Activated naive CD8-positive, alpha-beta T cell treated with anti-CD3 and anti-CD28 coated beads, Interleukin-2, amount 50 U/mL, for 24 hours (primary cell): ENCODE measurements around the gene TBC1D16.
A peak's percentile ranks its signal among the peaks of the same experiment; 100 is the strongest.

Experiments
- ATAC-seq: fragments of 150-1000 bp; cut with Tn5 transposase; one replicate; pipeline ENCODE4 v1.10.0; 2021
- DNase-seq: peaks from one replicate; pipeline ENCODE4 v3.0.0; 2021
- H3K27ac Mint-ChIP-seq: one replicate; pipeline ENCODE4 v1.8.0; 2021; ENCODE audit warnings: mild to moderate bottlenecking, mixed read lengths
- H3K27me3 Mint-ChIP-seq: one replicate; pipeline ENCODE4 v1.8.0; 2021; ENCODE audit warnings: mixed read lengths
- H3K36me3 Mint-ChIP-seq: one replicate; pipeline ENCODE4 v1.8.0; 2021; ENCODE audit warnings: low read depth, mixed read lengths
- H3K4me1 Mint-ChIP-seq: one replicate; pipeline ENCODE4 v1.8.0; 2021; ENCODE audit warnings: mixed read lengths
- H3K4me3 Mint-ChIP-seq: one replicate; pipeline ENCODE4 v1.8.0; 2021; ENCODE audit warnings: mild to moderate bottlenecking, moderate library complexity, mixed read lengths
- H3K9me3 Mint-ChIP-seq: one replicate; pipeline ENCODE4 v1.8.0; 2021; ENCODE audit warnings: mixed read lengths

Gene TBC1D16

GRCh38 chr17:79946352-79947231, 89.1 kb downstream of the TBC1D16 start:
- H3K4me3 Mint-ChIP-seq, result no peak overlapping the region
- H3K36me3 Mint-ChIP-seq, result no peaks in the 10 kb centered on the region
- peaks cover 13% of the 10 kb centered on the region for H3K4me1 Mint-ChIP-seq
- H3K9me3 Mint-ChIP-seq, result no peaks in the 10 kb centered on the region
- no peaks in the 10 kb centered on the region for H3K27me3 Mint-ChIP-seq
- no peak overlapping the region for H3K27ac Mint-ChIP-seq
- DNase-seq (no peak), ATAC-seq (no peak)

- H3K27ac Mint-ChIP-seq, result no peak overlapping the region
- DNase-seq (no peak), ATAC-seq (no peak)
- H3K36me3 Mint-ChIP-seq, result no peaks in the 10 kb centered on the region
- no peaks in the 10 kb centered on the region for H3K9me3 Mint-ChIP-seq
- H3K4me1 Mint-ChIP-seq, result peaks cover 13% of the 10 kb centered on the region
- no peak overlapping the region for H3K4me3 Mint-ChIP-seq
- no peaks in the 10 kb centered on the region for H3K27me3 Mint-ChIP-seq
These were observed 89.9 kb downstream of the TBC1D16 start for GRCh38 chr17:79945591-79946255.

GRCh38 chr17:79944821-79945391, 90.8 kb downstream of the TBC1D16 start:
- ATAC-seq (no peak), DNase-seq (no peak)
- H3K4me3 Mint-ChIP-seq, result no peak overlapping the region
- H3K27ac Mint-ChIP-seq, result no peak overlapping the region
- peaks cover 17% of the 10 kb centered on the region for H3K4me1 Mint-ChIP-seq
- no peaks in the 10 kb centered on the region for H3K9me3 Mint-ChIP-seq
- no peaks in the 10 kb centered on the region for H3K27me3 Mint-ChIP-seq
- H3K36me3 Mint-ChIP-seq, result no peaks in the 10 kb centered on the region

DNA sequence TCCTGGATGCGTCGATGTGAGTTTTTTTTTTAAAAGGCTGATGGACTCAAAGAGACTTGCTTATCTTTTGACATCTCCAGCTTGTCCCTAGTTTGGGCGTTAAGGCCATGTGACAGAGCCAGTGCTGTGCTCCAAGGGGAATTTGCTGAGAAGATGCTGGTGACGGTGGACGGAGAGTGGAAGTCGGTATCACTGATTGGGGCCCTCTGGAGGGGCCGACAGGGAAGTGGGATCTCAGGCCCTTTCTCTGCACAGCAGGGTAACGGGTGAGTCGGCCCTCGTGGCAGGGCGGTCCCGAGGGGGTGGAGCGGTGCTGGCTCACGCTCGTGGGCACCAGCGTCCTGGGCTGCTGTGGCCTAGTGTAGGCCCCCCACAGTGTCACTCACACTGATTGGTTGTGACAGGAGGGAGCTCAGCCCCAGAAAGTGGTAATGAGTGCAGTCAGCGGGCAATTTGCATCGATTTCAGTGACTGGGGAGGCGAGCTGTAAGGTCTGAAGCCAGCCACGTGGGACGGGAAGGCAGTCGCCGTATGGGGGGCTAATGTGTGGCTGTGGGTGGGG, 91.3 kb downstream of the TBC1D16 start:
- Mint-ChIP-seq H3K36me3 (no peaks in the 10 kb centered on the region), H3K27ac (no peak overlapping the region), H3K4me3 (no peak overlapping the region), H3K27me3 (no peaks in the 10 kb centered on the region), H3K9me3 (no peaks in the 10 kb centered on the region), H3K4me1 (peaks cover 17% of the 10 kb centered on the region)
- ATAC-seq (no peak), DNase-seq (no peak)

DNA sequence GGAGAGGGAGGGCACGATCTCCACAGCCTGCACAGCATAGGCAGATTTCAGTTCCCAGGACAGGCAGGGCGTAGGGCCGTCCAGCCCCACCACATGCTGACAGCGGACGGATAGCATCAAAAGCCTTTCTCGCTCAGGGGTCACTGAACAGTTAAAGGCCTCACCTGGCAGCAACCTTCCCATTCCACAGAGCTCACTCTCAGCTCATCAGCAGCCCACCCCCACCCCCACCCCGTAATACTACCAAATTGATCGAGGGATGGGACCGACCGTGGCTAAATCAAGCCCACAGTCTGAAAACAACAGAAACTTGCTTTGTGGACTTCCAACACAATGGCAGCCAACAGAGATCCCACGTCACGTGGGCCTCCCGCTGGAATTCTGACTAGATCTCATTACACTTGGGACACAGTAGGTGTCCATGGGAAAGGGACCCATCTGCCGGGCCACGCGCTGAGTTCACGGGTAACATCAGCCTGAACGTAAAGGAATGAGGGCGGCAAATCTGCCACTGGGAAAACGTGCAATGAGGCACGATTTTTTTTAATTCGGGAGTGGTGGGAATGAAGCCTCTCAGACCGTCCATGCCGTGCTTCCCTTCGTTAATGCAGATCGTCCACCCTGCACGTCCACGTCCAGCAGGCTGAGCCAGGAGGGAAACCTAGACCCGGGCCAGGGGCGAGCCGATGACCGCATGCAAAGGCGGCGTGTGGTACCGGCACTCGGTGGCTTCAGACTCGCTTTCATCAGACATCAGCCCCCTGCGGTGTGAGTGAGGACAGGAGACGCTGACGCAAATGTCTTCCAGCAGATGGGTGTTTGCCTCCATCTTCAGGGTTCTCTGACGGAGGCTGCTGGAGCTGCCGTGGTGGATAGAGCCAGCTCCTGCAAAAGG, 92.1 kb downstream of the TBC1D16 start:
- H3K36me3 Mint-ChIP-seq, result no peaks in the 10 kb centered on the region

GRCh38 chr17:79942591-79943346, 92.9 kb downstream of the TBC1D16 start:
- peak; percentile 73 for ATAC-seq
- Mint-ChIP-seq H3K27ac (peak overlapping the region; percentile 62), H3K4me1 (peaks cover 22% of the 10 kb centered on the region), H3K27me3 (no peaks in the 10 kb centered on the region), H3K9me3 (no peaks in the 10 kb centered on the region), H3K4me3 (peak overlapping the region; percentile 30), H3K36me3 (no peaks in the 10 kb centered on the region)
- DNase-seq, result peak; percentile 42

More for the DNA sequence above, 92.1 kb downstream of the TBC1D16 start:
- no peaks in the 10 kb centered on the region for H3K27me3 Mint-ChIP-seq
- no peak for DNase-seq
- peaks cover 21% of the 10 kb centered on the region for H3K4me1 Mint-ChIP-seq
- ATAC-seq, result no peak
- no peaks in the 10 kb centered on the region for H3K9me3 Mint-ChIP-seq
- no peak overlapping the region for H3K4me3 Mint-ChIP-seq
- H3K27ac Mint-ChIP-seq, result peak overlapping the region; percentile 62

DNA sequence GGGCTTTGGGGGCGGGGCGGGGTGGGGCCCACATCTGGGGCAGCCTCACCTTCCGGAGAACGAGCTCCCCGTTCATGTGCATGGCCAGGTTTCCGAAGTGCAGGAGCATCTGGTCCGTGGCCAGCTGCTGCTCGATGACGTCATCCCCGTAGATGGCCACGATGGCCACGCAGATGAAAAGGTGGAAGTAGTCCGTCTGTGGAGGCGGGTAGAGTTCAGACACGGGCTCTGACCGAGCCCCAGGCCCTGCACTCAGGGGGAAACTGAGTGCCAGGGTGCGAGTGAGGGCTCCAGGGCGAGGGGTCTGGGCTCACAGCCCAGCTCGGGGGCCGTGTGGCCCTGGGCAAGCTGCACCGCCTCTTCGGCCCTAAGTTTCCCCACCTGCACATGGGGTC, 93.7 kb downstream of the TBC1D16 start:
- H3K27me3 Mint-ChIP-seq, result no peaks in the 10 kb centered on the region
- H3K9me3 Mint-ChIP-seq, result no peaks in the 10 kb centered on the region
- H3K4me3 Mint-ChIP-seq, result no peak overlapping the region
- DNase-seq (no peak), ATAC-seq (no peak)
- no peak overlapping the region for H3K27ac Mint-ChIP-seq
- peaks cover 29% of the 10 kb centered on the region for H3K4me1 Mint-ChIP-seq
- H3K36me3 Mint-ChIP-seq, result no peaks in the 10 kb centered on the region

DNA sequence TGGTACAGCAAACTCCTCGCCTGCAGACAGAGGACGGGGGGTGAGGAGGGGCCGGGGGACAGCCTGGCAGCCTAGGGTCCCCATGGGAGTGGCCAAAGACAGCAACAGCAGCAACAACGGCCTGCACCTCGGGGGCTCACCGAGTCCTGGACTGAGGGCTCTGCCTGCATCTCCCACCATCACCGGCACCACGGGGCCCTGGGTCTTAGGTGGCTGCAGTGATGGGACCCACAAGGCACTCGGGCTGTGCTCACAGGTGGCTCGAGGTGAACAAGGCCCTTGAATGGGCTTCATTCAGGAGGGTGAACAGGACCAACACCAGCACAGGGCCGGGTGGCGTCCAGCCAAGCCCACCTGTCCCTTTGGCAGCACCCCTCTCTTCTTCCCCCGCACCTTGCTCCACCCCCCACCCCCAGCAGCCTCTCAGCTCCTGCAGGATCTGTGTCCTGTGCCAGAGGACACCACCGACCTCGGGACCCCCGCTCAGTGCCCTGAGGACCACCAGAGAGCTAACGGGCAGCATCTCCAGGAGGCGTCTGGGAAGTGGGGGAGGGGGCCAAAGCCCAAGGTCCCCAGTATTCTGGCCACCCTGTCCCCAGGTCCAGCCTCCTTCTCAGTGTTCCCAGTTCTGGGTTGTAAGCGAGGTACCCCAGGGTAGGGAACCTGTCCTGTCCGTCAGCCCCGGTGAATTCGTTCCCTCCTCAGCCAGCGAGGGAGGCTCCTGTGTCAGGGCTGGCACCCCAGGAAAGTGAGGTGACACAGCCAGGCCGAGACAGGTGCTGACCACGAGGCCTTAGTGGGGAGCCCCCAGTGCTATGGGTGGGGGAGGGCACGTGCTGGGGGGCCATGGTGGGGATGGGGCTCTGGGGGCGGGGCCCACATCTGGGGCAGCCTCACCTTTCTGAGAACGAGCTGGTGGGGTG, 94.3 kb downstream of the TBC1D16 start:
- no peak for DNase-seq
- H3K36me3 Mint-ChIP-seq, result no peaks in the 10 kb centered on the region
- H3K27ac Mint-ChIP-seq, result no peak overlapping the region
- no peaks in the 10 kb centered on the region for H3K27me3 Mint-ChIP-seq
- peaks cover 33% of the 10 kb centered on the region for H3K4me1 Mint-ChIP-seq
- H3K9me3 Mint-ChIP-seq, result no peaks in the 10 kb centered on the region
- no peak for ATAC-seq
- no peak overlapping the region for H3K4me3 Mint-ChIP-seq

DNA sequence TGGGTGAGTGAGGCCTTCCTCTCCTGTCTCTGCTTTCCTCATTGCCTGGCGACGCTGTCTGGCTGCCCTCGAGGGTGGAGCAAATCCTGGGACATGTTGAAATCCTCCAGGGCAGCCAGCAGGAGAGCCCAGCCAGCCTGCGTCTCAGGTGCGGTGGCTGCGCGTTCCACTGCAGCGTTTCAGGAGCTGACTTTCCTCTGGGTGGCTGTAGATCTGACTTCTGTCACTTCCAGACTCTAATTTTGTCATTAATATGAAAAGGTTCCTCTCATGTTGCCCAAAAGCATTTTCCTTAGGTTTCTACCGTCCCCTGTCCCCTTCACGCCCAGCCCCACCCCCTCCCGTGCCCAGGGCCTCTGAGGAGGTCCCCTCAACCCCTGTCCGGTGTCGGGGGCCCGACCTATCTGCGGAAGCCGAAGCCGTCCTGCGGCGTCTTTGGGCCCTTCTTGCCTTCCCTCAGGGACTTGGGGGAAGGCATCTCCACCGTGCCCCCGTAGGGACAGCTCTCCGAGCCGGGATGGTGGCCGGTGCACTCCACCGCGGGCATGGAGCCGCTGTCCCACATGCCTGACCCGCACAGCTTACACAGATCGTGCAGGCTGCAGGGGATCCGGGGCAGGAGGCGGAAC, 95.1 kb downstream of the TBC1D16 start:
- Mint-ChIP-seq H3K4me1 (peaks cover 41% of the 10 kb centered on the region), H3K36me3 (no peaks in the 10 kb centered on the region), H3K27ac (no peak overlapping the region), H3K4me3 (no peak overlapping the region), H3K27me3 (no peaks in the 10 kb centered on the region), H3K9me3 (no peaks in the 10 kb centered on the region)
- no peak for ATAC-seq
- no peak for DNase-seq

DNA sequence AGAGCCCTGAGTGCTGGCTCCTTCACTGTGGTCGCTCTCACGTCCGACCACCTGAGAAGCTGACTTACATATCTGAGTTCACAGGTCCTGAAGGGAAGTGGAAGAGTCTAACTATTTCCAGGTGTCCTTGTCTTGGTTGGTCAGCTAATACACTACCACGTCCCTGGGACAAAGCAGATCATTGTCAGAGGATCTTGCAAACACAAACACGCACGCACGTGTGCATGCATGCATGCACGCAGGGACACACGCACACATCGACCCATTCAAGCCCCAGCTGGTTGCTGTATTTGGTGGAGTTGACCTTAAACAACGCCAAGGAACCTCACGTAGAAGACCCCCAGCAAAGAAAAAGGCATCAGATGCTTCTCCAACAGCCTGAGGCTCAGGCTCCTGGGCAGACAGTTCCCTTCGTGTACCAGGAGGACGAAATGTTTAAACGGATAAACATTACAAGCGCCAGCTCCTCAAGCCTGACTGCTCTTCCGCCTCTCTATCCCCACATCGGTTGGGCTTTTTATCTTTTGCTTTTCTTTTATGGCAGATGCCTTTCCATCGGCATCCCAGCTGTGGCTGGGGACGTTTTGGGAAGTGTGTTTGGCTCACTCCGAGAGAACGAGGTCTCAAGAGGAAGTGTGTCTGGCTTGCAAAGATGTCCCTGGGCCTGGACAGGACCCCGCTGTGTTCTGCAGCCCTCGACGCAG, 95.8 kb downstream of the TBC1D16 start:
- Mint-ChIP-seq H3K9me3 (no peaks in the 10 kb centered on the region), H3K4me1 (peaks cover 48% of the 10 kb centered on the region), H3K27ac (no peak overlapping the region), H3K27me3 (no peaks in the 10 kb centered on the region), H3K36me3 (no peaks in the 10 kb centered on the region), H3K4me3 (no peak overlapping the region)
- DNase-seq (no peak), ATAC-seq (no peak)

GRCh38 chr17:79939094-79939435, 96.6 kb downstream of the TBC1D16 start:
- H3K9me3 Mint-ChIP-seq, result no peaks in the 10 kb centered on the region
- ATAC-seq (no peak), DNase-seq (no peak)
- peaks cover 56% of the 10 kb centered on the region for H3K4me1 Mint-ChIP-seq
- H3K36me3 Mint-ChIP-seq, result no peaks in the 10 kb centered on the region
- H3K4me3 Mint-ChIP-seq, result no peak overlapping the region
- no peak overlapping the region for H3K27ac Mint-ChIP-seq
- H3K27me3 Mint-ChIP-seq, result no peaks in the 10 kb centered on the region
